AG20443 (cell line): Measurements from ENCODE around the gene PRKAG3.
"Not testable (repeated sequence)": the region's sequence is repeated elsewhere in the genome, so short reads cannot be mapped to it uniquely, and the experiment has no call there.

Source experiments
- DNase-seq: peaks from one replicate; pipeline ENCODE4 v3.0.0; 2012; ENCODE audit warnings: low spot score, mixed read lengths

Gene PRKAG3

DNA sequence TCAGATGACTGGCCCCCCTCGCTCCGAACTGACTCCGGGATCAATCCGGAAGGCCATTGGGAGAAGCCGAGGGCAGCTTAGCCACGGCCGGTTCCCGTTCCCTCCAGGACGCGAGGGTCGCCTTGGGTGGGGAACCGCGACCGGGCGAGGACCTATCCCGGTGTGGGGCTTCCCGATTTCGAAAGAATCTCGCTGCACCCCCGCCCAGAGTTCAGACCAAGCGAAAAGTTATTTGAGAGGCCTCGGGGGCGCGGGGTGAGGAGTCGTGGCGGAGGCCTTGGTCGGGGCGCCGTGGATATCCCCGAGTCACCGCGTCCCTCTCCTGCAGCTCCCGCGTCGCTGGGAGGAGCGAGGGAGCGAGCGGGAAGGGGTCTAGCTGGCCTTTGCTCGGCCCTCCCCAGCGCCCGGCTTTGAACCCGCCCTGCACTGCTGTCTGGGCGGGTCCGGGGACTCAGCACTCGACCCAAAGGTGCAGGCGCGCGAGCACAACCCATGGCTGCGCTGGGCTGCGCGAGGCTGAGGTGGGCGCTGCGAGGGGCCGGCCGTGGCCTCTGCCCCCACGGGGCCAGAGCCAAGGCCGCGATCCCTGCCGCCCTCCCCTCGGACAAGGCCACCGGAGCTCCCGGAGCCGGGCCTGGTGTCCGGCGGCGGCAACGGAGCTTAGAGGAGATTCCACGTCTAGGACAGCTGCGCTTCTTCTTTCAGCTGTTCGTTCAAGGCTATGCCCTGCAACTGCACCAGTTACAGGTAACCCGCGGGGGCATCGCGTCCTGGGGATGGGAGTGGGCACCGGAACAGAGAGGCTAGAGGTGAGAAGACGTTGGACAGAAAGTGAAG is 49.7 kb downstream of the PRKAG3 start, which contains the start of gene CYP27A1:
Gene CYP27A1, plus strand, starts transcription at position 457 of the 837 bp plus-strand sequence. Its CDS starts 36 bp downstream, at position 493.
- peak; percentile 83 for DNase-seq

DNA sequence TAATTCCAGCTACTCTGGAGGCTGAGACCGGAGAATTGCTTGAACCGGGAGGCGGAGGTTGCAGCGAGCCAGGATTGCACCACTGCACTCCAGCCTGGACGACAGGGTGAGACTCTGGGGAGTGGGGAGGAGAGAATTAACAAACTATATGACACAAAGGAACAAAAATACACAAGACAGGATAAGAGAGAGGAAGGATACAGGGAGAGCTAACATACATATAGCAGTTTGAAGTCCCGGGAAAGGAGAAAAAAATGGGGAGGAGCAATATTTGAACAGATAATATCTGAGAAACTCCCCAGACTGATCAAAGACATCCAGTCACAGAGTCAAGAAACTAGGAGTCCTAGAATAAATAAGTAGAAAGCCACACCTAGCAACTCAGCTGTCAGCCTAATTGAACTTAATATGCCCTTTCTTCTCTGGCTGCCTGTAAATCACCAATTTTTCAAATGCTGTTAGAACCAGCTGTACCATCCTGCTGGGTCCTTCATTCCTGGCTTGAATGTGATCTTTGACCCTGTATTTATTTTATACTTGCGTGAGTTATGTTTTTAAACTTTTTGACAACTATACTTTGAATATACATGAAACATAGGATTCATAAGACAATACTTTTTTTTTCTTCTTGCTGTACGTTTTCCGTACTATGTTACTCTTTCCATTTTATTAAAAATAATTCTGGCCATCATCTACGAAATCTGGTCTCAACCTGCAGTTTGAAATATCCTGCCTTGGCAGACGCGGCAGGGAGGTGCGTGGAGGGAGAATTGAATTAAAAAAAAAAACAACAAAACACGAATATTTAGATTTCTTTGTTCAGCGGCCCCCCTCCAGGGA is 50.5 kb downstream of the PRKAG3 start:
- no peak for DNase-seq

DNA sequence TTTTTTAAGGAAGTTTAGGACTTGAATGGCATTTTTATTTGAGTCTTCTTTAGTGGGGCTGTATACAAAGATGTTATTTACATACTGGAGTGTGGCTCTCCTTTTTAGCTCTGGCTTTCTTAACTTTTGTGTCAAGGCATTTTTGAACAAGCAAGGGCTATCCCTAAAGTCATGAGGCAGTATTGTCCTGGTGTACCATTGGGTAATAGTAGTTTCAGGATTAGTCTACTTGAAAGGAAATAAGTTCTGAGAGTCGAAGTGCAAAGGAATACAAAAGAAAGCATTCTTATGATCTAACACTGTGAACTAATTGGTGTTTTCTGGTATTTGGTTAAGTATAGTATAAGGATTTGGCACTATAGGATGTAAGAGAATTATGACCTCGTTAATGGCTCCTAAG is 51.6 kb downstream of the PRKAG3 start:
- no peak for DNase-seq

DNA sequence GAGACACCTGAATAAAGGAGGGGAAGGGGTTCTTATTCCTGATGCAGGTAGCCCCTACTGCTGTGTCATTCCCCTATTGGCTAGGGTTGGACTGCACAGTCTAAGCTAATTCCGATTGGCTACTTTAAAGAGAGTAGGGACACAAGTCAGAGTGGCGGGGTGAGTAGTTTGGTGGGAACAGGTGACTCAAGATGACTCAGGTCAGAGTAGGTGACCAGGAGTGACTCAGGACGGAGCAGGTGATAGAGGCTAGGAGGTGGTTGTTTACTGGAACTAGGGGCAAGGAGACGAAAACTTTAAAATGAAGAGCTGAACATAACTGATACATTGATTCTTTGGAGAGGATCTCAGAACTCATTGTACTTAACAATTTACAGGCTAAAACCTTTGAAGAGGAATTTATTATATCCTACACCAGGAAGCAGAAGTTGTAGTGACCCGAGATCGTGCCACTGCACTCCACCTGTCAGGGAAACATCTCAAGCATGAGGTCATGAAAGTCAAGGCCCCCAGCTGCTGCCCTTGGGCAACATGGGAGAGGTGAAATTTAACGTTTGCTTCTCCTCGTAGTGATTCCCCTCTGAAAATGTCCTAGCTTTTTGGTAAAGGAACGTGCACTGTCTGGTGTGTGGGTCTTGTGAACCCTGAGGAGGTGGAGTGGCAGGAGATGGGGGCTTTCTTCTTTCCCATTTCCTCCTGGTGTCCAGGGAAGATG is 54.2 kb downstream of the PRKAG3 start:
- no peak for DNase-seq

DNA sequence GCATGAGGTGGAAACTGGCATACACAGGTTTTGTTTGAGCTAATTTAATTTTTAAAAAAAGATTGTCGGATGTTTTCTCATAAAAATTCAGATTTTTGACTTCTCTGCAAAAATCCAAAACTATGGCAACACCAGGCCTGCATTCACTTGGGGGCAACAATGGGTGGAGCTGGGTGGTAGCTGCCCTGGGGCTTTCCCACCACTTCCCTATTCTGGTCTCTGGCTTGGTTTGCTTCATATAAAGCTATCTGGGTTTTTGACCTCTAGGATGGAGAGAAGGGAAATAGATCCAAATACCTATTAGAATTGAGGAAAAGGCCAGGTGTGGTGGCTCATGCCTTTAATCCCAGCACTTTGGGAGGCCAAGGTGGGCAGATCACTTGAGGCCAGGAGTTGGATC is 55.1 kb downstream of the PRKAG3 start:
- no peak for DNase-seq

DNA sequence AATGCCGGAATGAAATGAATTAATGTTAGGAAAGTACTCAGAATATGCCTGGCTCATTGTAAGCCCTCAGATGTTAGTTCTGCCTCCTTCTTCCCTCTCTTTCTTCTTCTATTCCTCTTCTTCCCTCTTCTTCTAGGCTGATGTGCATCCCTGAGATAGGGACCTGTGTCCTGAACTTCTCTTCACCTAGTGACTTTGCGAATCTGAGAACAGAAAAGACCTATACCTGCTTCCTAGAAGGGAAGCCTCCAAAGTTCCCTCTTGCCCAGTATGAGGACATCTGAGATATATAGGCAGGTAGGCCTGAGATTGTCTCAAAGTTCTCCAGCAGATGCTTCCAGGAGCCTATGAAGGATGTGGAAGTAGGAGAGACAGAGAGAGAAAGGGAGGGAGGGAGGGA is 57.7 kb downstream of the PRKAG3 start:
- no peak for DNase-seq

DNA sequence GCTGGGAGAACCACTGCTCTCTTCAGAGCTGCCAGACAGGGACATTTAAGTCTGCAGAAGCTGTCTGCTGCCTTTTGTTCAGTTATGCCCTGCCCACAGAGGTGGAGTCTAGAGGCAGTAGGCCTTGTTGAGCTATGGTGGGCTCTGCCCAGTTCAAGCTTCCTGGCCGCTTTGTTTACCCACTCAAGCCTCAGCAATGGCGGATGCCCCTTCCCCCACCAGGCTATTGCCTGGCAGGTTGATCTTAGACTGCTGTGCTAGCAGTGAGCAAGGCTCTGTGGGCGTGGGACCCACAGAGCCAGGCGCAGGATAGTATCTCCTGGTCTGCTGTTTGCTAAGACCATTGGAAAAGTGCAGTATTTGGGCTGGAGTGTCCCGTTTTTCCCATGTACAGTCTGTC is 58.8 kb downstream of the PRKAG3 start:
- not testable (repeated sequence) for DNase-seq
